Measurements from ENCODE around the gene OTOG.
"Not testable (repeated sequence)": the region's sequence is repeated elsewhere in the genome, so short reads cannot be mapped to it uniquely, and the experiment has no call there.

OTOG gene

GRCh38 chr11:17603056-17603825 lies 56.2 kb downstream of the OTOG start:
- no peak for DNase-seq

- DNase-seq, result no peak
Observed at GRCh38 chr11:17604201-17604914, 57.3 kb downstream of the OTOG start.

GRCh38 chr11:17604915-17605233 lies 57.8 kb downstream of the OTOG start:
- no peak for DNase-seq

GRCh38 chr11:17605651-17606122 lies 58.6 kb downstream of the OTOG start:
- DNase-seq, result no peak

- DNase-seq, result no peak
Observed at GRCh38 chr11:17606233-17607082, 59.4 kb downstream of the OTOG start.

GRCh38 chr11:17607083-17607429 lies 60.0 kb downstream of the OTOG start:
- DNase-seq, result no peak

GRCh38 chr11:17607591-17608570 lies 60.8 kb downstream of the OTOG start:
- DNase-seq, result no peak

GRCh38 chr11:17608821-17609220 lies 61.8 kb downstream of the OTOG start:
- no peak for DNase-seq

GRCh38 chr11:17609291-17610084 lies 62.4 kb downstream of the OTOG start:
- no peak for DNase-seq

- DNase-seq, result no peak
Observed at GRCh38 chr11:17610085-17610894, 63.2 kb downstream of the OTOG start.

GRCh38 chr11:17611049-17611448 lies 64.0 kb downstream of the OTOG start:
- DNase-seq, result no peak

GRCh38 chr11:17611503-17612220 lies 64.6 kb downstream of the OTOG start:
- no peak for DNase-seq

GRCh38 chr11:17612221-17613188 lies 65.4 kb downstream of the OTOG start:
- DNase-seq, result no peak

- DNase-seq, result no peak
Observed at GRCh38 chr11:17613428-17613962, 66.4 kb downstream of the OTOG start.

GRCh38 chr11:17613983-17614382 lies 66.9 kb downstream of the OTOG start:
- no peak for DNase-seq

- DNase-seq, result not testable (repeated sequence)
Observed at GRCh38 chr11:17622711-17623110, 75.7 kb downstream of the OTOG start.

GRCh38 chr11:17629113-17629512 lies 82.1 kb downstream of the OTOG start:
- no peak for DNase-seq
